IMR-90 (cell line): Measurements from ENCODE around the gene ZNF644. TPM values are rescaled to one million over a fixed set of nuclear protein-coding genes. Genes with fewer than 3 reads are reported as not detected.

ENCODE experiments used
- ATAC-seq: fragments of 200-7000 bp; cut with Tn5 transposase; 2 replicates; pipeline ENCODE4 v1.9.1; 2020; ENCODE audit warnings: low read depth, mild to moderate bottlenecking, moderate library complexity
- BruUV-seq: library from RNA; stranded (reverse); fragments of 400-500 nt; replicated peaks from 2 replicates; lab custom pipeline; 2021; lab: Mats Ljungman, UMichigan
- CTCF ChIA-PET: fragments of 300-600 bp; formaldehyde crosslinking; extraction: SDS; loops from one replicate; lab custom pipeline; 2021; ENCODE audit warnings: antibody characterized with exemption; lab: Yijun Ruan, JAX
- POLR2A ChIA-PET: fragments of 300-600 bp; sonication (Branson Sonifier 250); formaldehyde crosslinking; loops from one replicate; lab custom pipeline; 2022; ENCODE audit warnings: antibody characterized with exemption; ENCODE audit not compliant: unreplicated experiment; lab: Charles Lee
- DNase-seq: peaks from one replicate; pipeline ENCODE4 v3.0.0; 2013
- H2AFZ ChIP-seq: replicated peaks from 2 replicates; pipeline ENCODE3; 2013; ENCODE audit warnings: low read length, mild to moderate bottlenecking; ENCODE audit not compliant: poor library complexity
- H2AK5ac ChIP-seq: 2 replicates; pipeline ENCODE4 v1.6.1; 2013; ENCODE audit warnings: low read depth, low read length, inconsistent platforms
- H2AK9ac ChIP-seq: replicated peaks from 2 replicates; pipeline ENCODE3; 2013; ENCODE audit warnings: mild to moderate bottlenecking, low read depth, low read length, moderate library complexity; ENCODE audit not compliant: poor library complexity
- H2BK120ac ChIP-seq: 2 replicates; pipeline ENCODE4 v1.6.1; 2013; ENCODE audit warnings: low read depth, low read length, inconsistent platforms
- H2BK15ac ChIP-seq: 3 replicates; pipeline ENCODE4 v1.6.1; 2013; ENCODE audit warnings: low read depth, low read length, inconsistent platforms
- H2BK20ac ChIP-seq: 2 replicates; pipeline ENCODE4 v1.6.1; 2013; ENCODE audit warnings: low read depth, mild to moderate bottlenecking, inconsistent platforms, low read length, moderate library complexity
- H2BK5ac ChIP-seq: 2 replicates; pipeline ENCODE4 v1.6.1; 2013; ENCODE audit warnings: mild to moderate bottlenecking, low read depth, low read length, inconsistent platforms; ENCODE audit not compliant: poor library complexity, severe bottlenecking
- H3K14ac ChIP-seq: replicated peaks from 2 replicates; pipeline ENCODE4 v1.6.1; 2013; ENCODE audit warnings: low read depth, low read length, inconsistent platforms
- H3K18ac ChIP-seq: 2 replicates; pipeline ENCODE4 v1.6.1; 2013; ENCODE audit warnings: low read depth, low read length, control low read depth
- H3K23ac ChIP-seq: 2 replicates; pipeline ENCODE4 v1.6.1; 2013; ENCODE audit warnings: low read depth, low read length, inconsistent platforms
- H3K27ac ChIP-seq: 2 replicates; pipeline ENCODE4 v1.5.1; 2013; ENCODE audit warnings: mild to moderate bottlenecking, control low read depth, low read length; ENCODE audit not compliant: insufficient read depth
- H3K27me3 ChIP-seq: 2 replicates; pipeline ENCODE4 v1.6.1; 2013; ENCODE audit warnings: low read length; ENCODE audit not compliant: control insufficient read depth, insufficient read depth
- H3K36me3 ChIP-seq: 2 replicates; pipeline ENCODE4 v1.6.1; 2013; ENCODE audit warnings: low read length, mixed read lengths; ENCODE audit not compliant: control insufficient read depth, insufficient read depth
- H3K4ac ChIP-seq: 2 replicates; pipeline ENCODE4 v1.6.1; 2013; ENCODE audit warnings: low read depth, low read length, inconsistent platforms
- H3K4me1 ChIP-seq: 2 replicates; pipeline ENCODE4 v1.6.1; 2013; ENCODE audit warnings: low read length, mixed read lengths; ENCODE audit not compliant: control insufficient read depth, insufficient read depth
- H3K4me2 ChIP-seq: 2 replicates; pipeline ENCODE4 v1.6.1; 2013; ENCODE audit warnings: low read depth, mild to moderate bottlenecking, control low read depth, low read length, moderate library complexity
- H3K4me3 ChIP-seq: 2 replicates; pipeline ENCODE4 v1.5.1; 2013; ENCODE audit warnings: low read depth, mild to moderate bottlenecking, control low read depth, low read length, moderate library complexity; ENCODE audit not compliant: insufficient read depth
- H3K56ac ChIP-seq: 2 replicates; pipeline ENCODE4 v1.6.1; 2013; ENCODE audit warnings: low read length, inconsistent platforms; ENCODE audit not compliant: insufficient read depth; ENCODE audit errors: extremely low read depth
- H3K79me1 ChIP-seq, 2 experiments: 2 replicates each; pipeline ENCODE4 v1.6.1; 2013; ENCODE audit warnings: low read length in 2 of 2, inconsistent platforms in 1 of 2, low read depth in 1 of 2
- H3K9ac ChIP-seq: 2 replicates; pipeline ENCODE4 v1.6.1; 2013; ENCODE audit warnings: low read depth, low read length, control low read depth
- H3K9me1 ChIP-seq: 2 replicates; pipeline ENCODE4 v1.6.1; 2013; ENCODE audit warnings: low read length, inconsistent platforms; ENCODE audit not compliant: insufficient read depth
- H3K9me3 ChIP-seq: 2 replicates; pipeline ENCODE4 v1.6.1; 2013; ENCODE audit warnings: low read length; ENCODE audit not compliant: control insufficient read depth, insufficient read depth
- H4K20me1 ChIP-seq: 2 replicates; pipeline ENCODE4 v1.6.1; 2013; ENCODE audit warnings: low read length, inconsistent platforms; ENCODE audit not compliant: insufficient read depth
- H4K5ac ChIP-seq: 2 replicates; pipeline ENCODE4 v1.6.1; 2013; ENCODE audit warnings: mild to moderate bottlenecking, low read depth, low read length, control low read depth
- H4K8ac ChIP-seq, 2 experiments: 2 replicates each; pipeline ENCODE4 v1.6.1; 2013; ENCODE audit warnings: low read depth in 2 of 2, low read length in 2 of 2, control low read depth in 1 of 2, inconsistent platforms in 1 of 2
- H4K91ac ChIP-seq: 2 replicates; pipeline ENCODE4 v1.6.1; 2013; ENCODE audit warnings: low read depth, low read length, inconsistent platforms; ENCODE audit not compliant: insufficient read depth
- BHLHE40 ChIP-seq: fragments of 150-350 bp; IDR thresholded peaks from 2 replicates; pipeline ENCODE4 v1.6.1; 2016; ENCODE audit warnings: mild to moderate bottlenecking, low read depth, low read length
- ELK1 ChIP-seq: fragments of 150-350 bp; IDR thresholded peaks from 2 replicates; pipeline ENCODE4 v1.6.1; 2016; ENCODE audit warnings: low read depth, mild to moderate bottlenecking, low read length, moderate library complexity, borderline replicate concordance
- WGBS, 2 experiments: methylation state at CpG; one replicate each; pipeline versions ENCODE4 v1.1.5 to v1.1.7; 2013; ENCODE audit warnings: missing lambda C conversion rate in 2 of 2; ENCODE audit not compliant: insufficient read length in 1 of 2; ENCODE audit errors: extremely low coverage in 2 of 2; 5-methylcytosine and 5-hydroxymethylcytosine counted together
- dilution Hi-C: fragments of 300-500 bp; cut with HindIII; formaldehyde crosslinking; loops from one replicate; pipeline ENCODE4 v1.14.3; 2018; ENCODE audit warnings: low sequenced_read_pairs; ENCODE audit not compliant: unreplicated experiment
- in situ Hi-C: fragments of 300-500 bp; cut with MboI; formaldehyde crosslinking; loops from 3 replicates; pipeline ENCODE4 v1.14.3; 2019; ENCODE audit warnings: low sequenced_read_pairs, inconsistent platforms, mixed read lengths
- intact Hi-C: fragments of 100-400 bp; cut with micrococcal nuclease; formaldehyde crosslinking; loops from 2 replicates; pipeline ENCODE4 v1.10.0; 2022
- polyA plus RNA-seq, 3 experiments: library from polyadenylated mRNA; depleted of rRNA; stranded (reverse); fragments of >200 nt; gene quantifications; 2 replicates each; pipeline ENCODE4 v1.2.3, GENCODE V29; 2012; ENCODE audit warnings: low replicate concordance in 1 of 3
- total RNA-seq: library from RNA; depleted of rRNA; stranded (reverse); fragments of >200 nt; gene quantifications from 2 replicates; pipeline ENCODE4 v1.2.3, GENCODE V29; 2012

The ZNF644 gene
- total and polyA plus RNA-seq, 2 of the 4 experiments (the other 2 are of a cell fraction), result 9.0 to 45.3 TPM

GRCh38 chr1:91057784-91058183, 35.9 kb upstream of the ZNF644 start:
- POLR2A ChIA-PET, result no interaction called here
- no peak overlapping the region for H3K14ac ChIP-seq
- H2AK5ac ChIP-seq, result no peak overlapping the region
- no peaks in the 10 kb centered on the region for H3K9me1 ChIP-seq
- H3K4me2 ChIP-seq, result no peak overlapping the region
- CTCF ChIA-PET, result no interaction called here
- H3K9me3 ChIP-seq, result no peaks in the 10 kb centered on the region
- ATAC-seq (no peak), DNase-seq (no peak)
- H3K4me1 ChIP-seq, result no peaks in the 10 kb centered on the region
- intact Hi-C loops, result no loop called here
- dilution Hi-C loops, result no loop called here
- no peak overlapping the region for H2BK5ac ChIP-seq
- no peaks in the 10 kb centered on the region for H3K79me1 ChIP-seq
- no peak overlapping the region for H2BK120ac ChIP-seq
- H3K18ac ChIP-seq, result no peak overlapping the region
- no TSS peak for BruUV-seq
- no peak overlapping the region for H4K8ac ChIP-seq
- TF ChIP-seq BHLHE40, result no peak
- no peak for TF ChIP-seq ELK1
- H2AK9ac ChIP-seq, result no peak overlapping the region
- H3K56ac ChIP-seq, result no peak overlapping the region
- H2AFZ ChIP-seq, result no peak overlapping the region
- no peak overlapping the region for H3K4me3 ChIP-seq
- in situ Hi-C loops, result no loop called here
- H4K5ac ChIP-seq, result no peak overlapping the region
- H3K9ac ChIP-seq, result no peak overlapping the region
- H3K27me3 ChIP-seq, result peaks cover 1% of the 10 kb centered on the region; the same call in 1 of the 2 replicates
- no peak overlapping the region for H2BK15ac ChIP-seq
- H2BK20ac ChIP-seq, result no peak overlapping the region
- no peaks in the 10 kb centered on the region for H4K20me1 ChIP-seq
- H3K27ac ChIP-seq, result no peak overlapping the region
- WGBS, 2 experiments, result no CpG with 5 or more reads among the region's 2 CpGs
- no peak overlapping the region for H3K4ac ChIP-seq
- H3K36me3 ChIP-seq, result no peaks in the 10 kb centered on the region
- H4K91ac ChIP-seq, result no peak overlapping the region
- no peak overlapping the region for H3K23ac ChIP-seq
